Measurements from ENCODE around the gene NTNG2. TPM values are rescaled to one million over a fixed set of nuclear protein-coding genes. Genes with fewer than 3 reads are reported as not detected.

The NTNG2 gene
- total RNA-seq, 4 donors from 2014 or later: 0.27 to 1.1 TPM; not detected in 2

- Histone ChIP-seq H3K4me3 (no peak overlapping the region), H3K4me1 (no peaks in the 10 kb centered on the region), H3K27ac (no peak overlapping the region), H3K36me3 (no peaks in the 10 kb centered on the region), H3K27me3 (peaks cover 68% of the 10 kb centered on the region), H3K9me3 (no peaks in the 10 kb centered on the region)
- no peak for TF ChIP-seq POLR2AphosphoS5 (IDR thresholded peaks at IDR 0.05)
- intact Hi-C loops (cut with DNase I; ENCODE audit: low total_unique reads) (no loop called here), in situ Hi-C loops (cut with MboI; ENCODE audit: low pct_ligation_motif_present in 1 of 4, low pct_unique_long_range_greater_than_20kb in 1 of 4, low sequenced_read_pairs in 3 of 4) (loop anchor here in 1 of 4 donors (25.0 kb wide), 1 partner anchor 290 kb away; no protein-coding TSS in a partner anchor)
- WGBS, 2 donors (ENCODE audit: low coverage in 1 of 2): 50% methylated on average over 4 of the region's 4 CpGs; no CpG with 5 or more reads in 1 of the 2 donors
- DNase-seq: no peak
Observed at GRCh38 chr9:132147331-132147730, 14.5 kb upstream of the NTNG2 start.

GRCh38 chr9:132147839-132148238 lies 14.0 kb upstream of the NTNG2 start:
- TF ChIP-seq POLR2A (IDR thresholded peaks at IDR 0.05): no peak
- H3K27ac ChIP-seq: no peak overlapping the region
- H3K4me3 ChIP-seq: no peak overlapping the region
- H3K36me3 ChIP-seq: no peaks in the 10 kb centered on the region
- DNase-seq: no peak
- H3K4me1 ChIP-seq: no peaks in the 10 kb centered on the region
- in situ Hi-C loops (cut with MboI; ENCODE audit: low pct_ligation_motif_present in 1 of 4, low pct_unique_long_range_greater_than_20kb in 1 of 4, low sequenced_read_pairs in 3 of 4): loop anchor here in 1 of 4 donors (25.0 kb wide), 1 partner anchor 289 kb away; no protein-coding TSS in a partner anchor
- peaks cover 67% of the 10 kb centered on the region for H3K27me3 ChIP-seq
- 94% methylated on average over 7 of the region's 8 CpGs; no CpG with 5 or more reads in 1 of the 2 donors for WGBS, 2 donors (ENCODE audit: low coverage in 1 of 2)
- intact Hi-C loops (cut with DNase I; ENCODE audit: low total_unique reads): no loop called here
- no peaks in the 10 kb centered on the region for H3K9me3 ChIP-seq

DNA sequence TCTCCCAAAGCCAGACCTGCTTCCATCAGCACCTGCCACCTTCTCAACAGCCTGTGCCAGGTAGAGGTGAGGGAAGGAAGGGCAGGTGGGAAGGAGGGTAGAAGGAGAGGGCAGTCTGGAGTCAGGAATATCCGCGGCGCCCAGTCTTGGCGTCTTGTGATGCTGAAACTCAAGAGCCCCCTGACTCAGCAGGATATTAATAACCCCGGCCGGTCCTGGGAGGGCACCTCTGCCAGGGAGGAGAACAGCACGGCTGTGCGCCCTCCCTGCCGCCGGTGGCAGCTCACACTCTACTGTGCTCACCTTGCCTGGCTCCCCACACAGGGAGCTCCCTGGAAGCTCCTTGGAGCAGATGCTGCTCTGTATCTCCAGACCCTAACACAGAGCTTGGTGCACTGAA lies 11.6 kb upstream of the NTNG2 start:
- no peaks in the 10 kb centered on the region for H3K9me3 ChIP-seq
- H3K4me1 ChIP-seq: no peaks in the 10 kb centered on the region
- WGBS, 2 donors (ENCODE audit: low coverage in 1 of 2): 81% methylated on average over 10 of the region's 10 CpGs; no CpG with 5 or more reads in 1 of the 2 donors
- intact Hi-C loops (cut with DNase I; ENCODE audit: low total_unique reads): no loop called here
- H3K27ac ChIP-seq: no peak overlapping the region
- in situ Hi-C loops (cut with MboI; ENCODE audit: low pct_ligation_motif_present in 1 of 4, low pct_unique_long_range_greater_than_20kb in 1 of 4, low sequenced_read_pairs in 3 of 4): no loop called here
- TF ChIP-seq, protein P1, sequence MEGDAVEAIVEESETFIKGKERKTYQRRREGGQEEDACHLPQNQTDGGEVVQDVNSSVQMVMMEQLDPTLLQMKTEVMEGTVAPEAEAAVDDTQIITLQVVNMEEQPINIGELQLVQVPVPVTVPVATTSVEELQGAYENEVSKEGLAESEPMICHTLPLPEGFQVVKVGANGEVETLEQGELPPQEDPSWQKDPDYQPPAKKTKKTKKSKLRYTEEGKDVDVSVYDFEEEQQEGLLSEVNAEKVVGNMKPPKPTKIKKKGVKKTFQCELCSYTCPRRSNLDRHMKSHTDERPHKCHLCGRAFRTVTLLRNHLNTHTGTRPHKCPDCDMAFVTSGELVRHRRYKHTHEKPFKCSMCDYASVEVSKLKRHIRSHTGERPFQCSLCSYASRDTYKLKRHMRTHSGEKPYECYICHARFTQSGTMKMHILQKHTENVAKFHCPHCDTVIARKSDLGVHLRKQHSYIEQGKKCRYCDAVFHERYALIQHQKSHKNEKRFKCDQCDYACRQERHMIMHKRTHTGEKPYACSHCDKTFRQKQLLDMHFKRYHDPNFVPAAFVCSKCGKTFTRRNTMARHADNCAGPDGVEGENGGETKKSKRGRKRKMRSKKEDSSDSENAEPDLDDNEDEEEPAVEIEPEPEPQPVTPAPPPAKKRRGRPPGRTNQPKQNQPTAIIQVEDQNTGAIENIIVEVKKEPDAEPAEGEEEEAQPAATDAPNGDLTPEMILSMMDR (IDR thresholded peaks at IDR 0.05): no peak
- no peak for TF ChIP-seq POLR2AphosphoS5 (IDR thresholded peaks at IDR 0.05)
- TF ChIP-seq EP300 (IDR thresholded peaks at IDR 0.05; ENCODE audit: low read depth): no peak
- H3K36me3 ChIP-seq: no peaks in the 10 kb centered on the region
- no peak for DNase-seq
- no peak overlapping the region for H3K4me3 ChIP-seq
- H3K27me3 ChIP-seq: peaks cover 74% of the 10 kb centered on the region

DNA sequence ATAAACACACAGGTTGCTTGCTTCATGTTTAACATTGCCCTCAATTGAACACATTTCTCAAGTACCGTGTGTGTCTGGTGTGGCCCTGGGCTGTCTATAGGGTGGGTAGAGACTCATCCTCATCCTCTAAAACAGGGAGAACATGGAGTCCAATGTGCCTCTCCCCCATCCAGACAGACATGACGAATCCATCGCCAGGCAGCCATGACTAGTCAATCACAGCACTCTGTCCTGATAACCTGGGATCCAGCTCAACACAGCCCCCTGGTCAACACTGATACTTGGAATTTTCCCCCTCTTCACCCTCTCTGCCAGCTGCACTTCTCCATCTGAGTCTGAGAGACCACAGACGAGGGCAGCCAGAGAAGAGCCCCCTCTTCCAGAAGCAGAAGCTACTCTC lies 10.7 kb upstream of the NTNG2 start:
- H3K27ac ChIP-seq: no peak overlapping the region
- DNase-seq: no peak
- peaks cover 70% of the 10 kb centered on the region for H3K27me3 ChIP-seq
- TF ChIP-seq EP300 (IDR thresholded peaks at IDR 0.05; ENCODE audit: low read depth): no peak
- no peak for TF ChIP-seq POLR2A (IDR thresholded peaks at IDR 0.05)
- TF ChIP-seq POLR2AphosphoS5 (IDR thresholded peaks at IDR 0.05): no peak
- TF ChIP-seq, protein P1 (IDR thresholded peaks at IDR 0.05): no peak
- 40 to 74% methylated on average over 1 to 4 of the region's 4 CpGs for WGBS, 2 donors (ENCODE audit: low coverage in 1 of 2)
- no peak overlapping the region for H3K4me3 ChIP-seq
- no peaks in the 10 kb centered on the region for H3K4me1 ChIP-seq
- no peaks in the 10 kb centered on the region for H3K9me3 ChIP-seq
- no peaks in the 10 kb centered on the region for H3K36me3 ChIP-seq
- in situ Hi-C loops (cut with MboI; ENCODE audit: low pct_ligation_motif_present in 1 of 4, low pct_unique_long_range_greater_than_20kb in 1 of 4, low sequenced_read_pairs in 3 of 4): no loop called here
- intact Hi-C loops (cut with DNase I; ENCODE audit: low total_unique reads): no loop called here

DNA sequence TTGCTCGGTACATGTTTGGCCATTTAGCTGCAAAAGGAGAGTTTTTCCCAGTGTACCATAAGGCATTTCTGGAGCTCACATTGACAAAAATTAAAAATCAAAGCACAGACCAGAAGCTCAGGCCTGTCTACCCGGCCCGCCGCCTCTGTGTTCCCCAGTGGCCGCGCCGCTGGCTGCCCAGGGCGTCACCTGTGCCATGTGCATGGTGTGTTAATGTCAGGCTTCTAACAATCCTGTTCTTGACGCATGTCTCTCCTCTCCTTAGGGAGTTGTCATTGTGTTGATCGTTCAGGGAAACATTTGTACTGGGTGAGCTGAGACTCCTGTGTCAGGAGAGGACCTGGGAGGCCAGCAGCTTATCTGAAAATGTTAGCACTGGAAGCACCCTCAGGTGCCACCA lies 9.6 kb upstream of the NTNG2 start:
- no peaks in the 10 kb centered on the region for H3K4me1 ChIP-seq
- intact Hi-C loops (cut with DNase I; ENCODE audit: low total_unique reads) (no loop called here), in situ Hi-C loops (cut with MboI; ENCODE audit: low pct_ligation_motif_present in 1 of 4, low pct_unique_long_range_greater_than_20kb in 1 of 4, low sequenced_read_pairs in 3 of 4) (no loop called here)
- no peak overlapping the region for H3K27ac ChIP-seq
- peaks cover 67% of the 10 kb centered on the region for H3K27me3 ChIP-seq
- H3K4me3 ChIP-seq: no peak overlapping the region
- no peaks in the 10 kb centered on the region for H3K9me3 ChIP-seq
- H3K36me3 ChIP-seq: no peaks in the 10 kb centered on the region
- DNase-seq: no peak
- 79% methylated on average over 10 of the region's 10 CpGs; no CpG with 5 or more reads in 1 of the 2 donors for WGBS, 2 donors (ENCODE audit: low coverage in 1 of 2)
- TF ChIP-seq POLR2A (IDR thresholded peaks at IDR 0.05): no peak
- no peak for TF ChIP-seq EP300 (IDR thresholded peaks at IDR 0.05; ENCODE audit: low read depth)
- TF ChIP-seq, protein P1 (IDR thresholded peaks at IDR 0.05): no peak
- TF ChIP-seq POLR2AphosphoS5 (IDR thresholded peaks at IDR 0.05): no peak

Measured in transverse colon (tissue), 4 donors.